Stomach (tissue), 4 donors: ENCODE results near the gene ARHGEF1.

Experiments
- CTCF ChIP-seq, 7 experiments: fragments of 450-650 bp in 4 of 7; fragments of 200-600 bp in 3 of 7; sonication (generic) in 3 of 7; IDR thresholded peaks; one replicate each; pipeline ENCODE4 v1.5.1; 2016 to 2019; ENCODE audit warnings: antibody characterized with exemption in 7 of 7, control low read depth in 2 of 7, mild to moderate bottlenecking in 1 of 7
- EP300 ChIP-seq: sonication (generic); formaldehyde crosslinking; IDR thresholded peaks from one replicate; pipeline ENCODE4 v1.6.1; 2017; ENCODE audit warnings: antibody characterized with exemption
- POLR2A ChIP-seq, 4 donors: fragments of 450-650 bp; IDR thresholded peaks; one replicate each; pipeline ENCODE4 v1.6.1; 2016; ENCODE audit warnings: antibody characterized with exemption in 4 of 4, control low read depth in 2 of 4, mild to moderate bottlenecking in 1 of 4, moderate library complexity in 1 of 4
- POLR2AphosphoS5 ChIP-seq, 3 donors: sonication (generic); formaldehyde crosslinking; IDR thresholded peaks; one replicate each; pipeline ENCODE4 v1.6.1; 2016; ENCODE audit warnings: antibody characterized with exemption in 3 of 3

DNA sequence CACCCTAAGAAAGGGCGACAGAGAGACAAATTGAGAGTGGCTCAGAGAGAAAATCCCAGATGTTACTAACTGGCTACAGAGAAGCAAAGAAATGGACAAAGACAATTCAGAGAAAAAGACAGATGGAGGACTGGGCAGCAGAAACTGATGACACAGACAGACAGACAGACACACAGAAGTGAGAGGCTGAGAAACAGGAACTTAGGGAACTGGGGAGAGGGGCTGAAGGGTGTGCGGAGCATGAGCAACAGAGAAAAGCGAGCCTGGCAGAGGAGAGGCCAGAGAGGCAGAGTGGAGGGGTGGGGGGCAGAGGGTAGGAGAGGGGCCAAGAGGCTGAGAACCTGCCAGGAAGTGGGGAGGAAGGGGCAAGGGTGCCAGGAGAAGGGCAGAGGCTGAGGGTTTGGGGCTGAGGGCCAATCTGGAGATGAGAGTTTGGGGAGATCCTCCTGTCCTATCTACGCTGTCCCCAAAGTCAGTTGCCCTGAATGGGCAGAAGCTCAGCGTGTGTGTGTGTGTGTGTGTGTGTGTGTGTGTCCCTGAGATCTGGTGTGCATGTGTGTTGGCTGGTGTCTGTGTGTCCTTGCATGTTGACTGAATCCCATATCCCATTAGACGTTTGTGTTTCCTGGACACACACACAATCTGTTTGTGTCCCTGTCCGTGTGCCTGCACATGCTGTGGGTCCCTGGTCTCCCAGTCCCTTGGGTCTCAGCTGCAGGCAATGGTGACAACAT, 50.9 kb downstream of the ARHGEF1 start:
- TF ChIP-seq EP300: no peak
- no peak for TF ChIP-seq POLR2A (IDR thresholded peaks at IDR 0.05)
- no peak for TF ChIP-seq CTCF (IDR thresholded peaks at IDR 0.05)
- no peak for TF ChIP-seq POLR2AphosphoS5 (IDR thresholded peaks at IDR 0.05)
